ENCODE results near the gene CASTOR1.

- no peak for TF ChIP-seq CTCF (IDR thresholded peaks at IDR 0.05)
- no peak for TF ChIP-seq POLR2A (IDR thresholded peaks at IDR 0.05)
These were observed 15.4 kb downstream of the CASTOR1 start for GRCh38 chr22:30273711-30274436.

Measured in Peyer's patch (tissue), 4 donors.